GM19438 (cell line): Measurements from ENCODE around the gene GATD1.

Experiments
- ATAC-seq: cut with Tn5 transposase; IDR thresholded peaks from one replicate; pipeline ENCODE4 v1.9.1; 2021; ENCODE audit warnings: low read depth; ENCODE audit not compliant: unreplicated experiment

GATD1 gene

DNA sequence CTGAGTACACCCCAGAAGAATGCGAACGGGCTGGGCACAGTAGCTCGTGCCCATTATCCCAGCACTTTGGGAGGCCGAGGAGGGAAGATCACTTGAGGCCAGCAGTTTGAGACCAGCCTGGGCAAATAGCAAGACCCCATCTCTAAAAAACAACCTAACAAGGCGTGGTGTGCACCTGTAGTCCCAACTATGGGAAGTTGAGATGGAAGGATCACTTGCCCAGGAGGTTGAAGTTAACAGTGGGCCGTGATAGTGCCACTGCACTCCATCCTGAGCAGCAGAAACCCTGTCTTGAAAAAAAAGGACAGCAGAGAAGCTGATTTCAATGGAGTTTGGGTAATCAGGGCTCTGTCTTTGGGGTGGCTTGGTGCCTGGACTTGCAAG lies 35.8 kb upstream of the GATD1 start:
- ATAC-seq: no peak

- ATAC-seq: no peak
Observed at GRCh38 chr11:812390-812789, 35.1 kb upstream of the GATD1 start.

- no peak for ATAC-seq
Observed at GRCh38 chr11:811446-812245, 34.4 kb upstream of the GATD1 start.

- peak; percentile 6 for ATAC-seq
Observed at GRCh38 chr11:810040-810567, 32.8 kb upstream of the GATD1 start.

- peak; percentile 61 for ATAC-seq
Observed at GRCh38 chr11:809287-810039, 32.2 kb upstream of the GATD1 start, which contains the start of gene RPLP2. TSS of gene RPLP2 (plus strand) at chr11:809967. CDS start at chr11:810235, 268 bp downstream.

GRCh38 chr11:808427-809286 lies 31.4 kb upstream of the GATD1 start:
- no peak for ATAC-seq

DNA sequence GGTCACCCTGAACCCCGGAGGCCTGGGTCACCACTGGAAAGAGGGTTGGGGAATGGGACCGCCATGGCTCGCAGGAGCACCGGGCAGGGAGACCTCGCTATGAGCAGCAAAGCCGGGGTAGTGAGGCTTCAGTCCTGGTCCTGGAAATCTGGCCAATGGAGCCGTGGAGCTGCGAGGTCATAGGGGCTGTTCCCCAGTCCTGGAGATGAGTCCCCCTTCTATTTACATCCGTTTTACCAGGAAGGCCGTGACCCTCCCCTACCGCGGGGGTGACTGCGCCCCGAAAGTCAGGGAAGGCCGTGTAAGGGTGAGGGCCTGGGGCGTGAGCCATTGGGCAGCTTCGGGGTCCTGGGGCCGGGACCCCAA lies 27.3 kb upstream of the GATD1 start:
- no peak for ATAC-seq

GRCh38 chr11:803770-804598 lies 26.7 kb upstream of the GATD1 start:
- no peak for ATAC-seq

GRCh38 chr11:803467-803742 lies 26.1 kb upstream of the GATD1 start:
- no peak for ATAC-seq

DNA sequence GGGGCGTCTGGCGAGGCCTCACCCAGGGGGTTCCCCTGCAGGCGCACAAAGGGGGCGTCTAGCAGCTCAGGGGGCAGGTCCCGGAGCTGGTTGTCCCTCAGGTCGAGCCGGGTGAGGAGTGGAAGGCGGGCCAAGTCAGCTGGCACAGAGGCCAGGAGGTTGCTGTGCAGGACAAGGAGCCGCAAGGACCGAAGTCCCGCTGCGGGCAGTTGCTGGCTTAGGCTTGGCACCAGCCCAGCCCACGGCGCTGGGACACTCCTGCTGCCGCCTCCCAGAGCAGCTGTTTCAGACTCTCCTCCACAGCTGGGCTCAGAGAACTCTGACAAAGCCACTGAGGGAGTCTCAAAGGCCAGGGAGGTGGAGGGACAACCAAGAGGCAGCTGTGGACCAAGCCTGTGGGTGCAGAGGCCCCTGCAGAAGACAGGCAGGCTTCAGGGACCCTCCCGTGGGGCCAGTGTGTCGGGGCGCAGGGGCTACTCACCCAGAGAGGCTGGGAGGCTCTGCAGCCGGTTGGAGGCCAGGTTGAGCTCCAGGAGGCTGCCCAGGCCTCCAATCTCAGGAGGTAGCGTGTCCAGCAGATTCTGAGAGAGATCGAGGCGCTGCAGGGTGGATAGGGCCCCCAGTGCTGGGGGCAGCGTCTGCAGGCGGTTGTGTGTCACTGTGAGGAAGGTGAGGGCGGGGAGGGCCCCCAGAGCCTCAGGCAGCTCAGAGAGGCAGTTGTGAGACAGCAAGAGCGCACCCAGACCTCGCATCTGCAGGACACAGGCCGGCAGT lies 25.6 kb upstream of the GATD1 start:
- no peak for ATAC-seq

- ATAC-seq: no peak
Observed at GRCh38 chr11:802018-802617, 24.8 kb upstream of the GATD1 start.

DNA sequence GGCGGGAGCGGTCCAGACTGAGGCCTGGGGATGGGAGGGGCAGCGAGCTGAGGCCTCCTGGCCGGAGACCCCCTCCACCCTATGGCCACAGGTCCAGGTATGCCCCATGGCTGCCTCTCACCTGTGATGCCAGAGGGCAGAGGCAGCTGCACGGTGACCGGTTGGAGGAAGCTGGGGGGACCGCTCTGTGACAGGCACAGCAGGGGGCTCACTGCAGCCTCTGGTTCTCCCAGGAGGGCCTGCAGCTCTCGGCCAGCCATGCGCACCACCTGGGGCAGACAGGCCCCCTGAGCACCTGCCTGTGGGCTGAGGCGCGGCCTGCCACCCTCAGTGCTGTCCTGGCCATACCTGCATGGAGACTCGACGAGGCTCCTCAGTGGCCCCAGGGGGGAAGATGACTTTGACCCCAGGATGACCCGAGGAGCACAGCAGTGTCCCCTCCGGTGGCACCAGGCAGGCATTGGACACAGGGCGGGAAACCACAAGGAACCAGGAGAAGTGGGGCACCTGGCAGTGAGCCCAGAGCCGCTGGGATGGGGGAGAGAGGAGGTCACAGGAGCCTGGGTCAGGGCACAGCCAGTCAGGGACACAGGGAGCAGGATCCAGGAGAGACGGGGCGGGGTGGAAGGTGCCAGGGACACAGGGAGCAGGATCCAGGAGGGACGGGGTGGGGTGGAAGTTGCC lies 24.0 kb upstream of the GATD1 start:
- no peak for ATAC-seq

- no peak for ATAC-seq
Observed at GRCh38 chr11:800473-800872, 23.2 kb upstream of the GATD1 start.

DNA sequence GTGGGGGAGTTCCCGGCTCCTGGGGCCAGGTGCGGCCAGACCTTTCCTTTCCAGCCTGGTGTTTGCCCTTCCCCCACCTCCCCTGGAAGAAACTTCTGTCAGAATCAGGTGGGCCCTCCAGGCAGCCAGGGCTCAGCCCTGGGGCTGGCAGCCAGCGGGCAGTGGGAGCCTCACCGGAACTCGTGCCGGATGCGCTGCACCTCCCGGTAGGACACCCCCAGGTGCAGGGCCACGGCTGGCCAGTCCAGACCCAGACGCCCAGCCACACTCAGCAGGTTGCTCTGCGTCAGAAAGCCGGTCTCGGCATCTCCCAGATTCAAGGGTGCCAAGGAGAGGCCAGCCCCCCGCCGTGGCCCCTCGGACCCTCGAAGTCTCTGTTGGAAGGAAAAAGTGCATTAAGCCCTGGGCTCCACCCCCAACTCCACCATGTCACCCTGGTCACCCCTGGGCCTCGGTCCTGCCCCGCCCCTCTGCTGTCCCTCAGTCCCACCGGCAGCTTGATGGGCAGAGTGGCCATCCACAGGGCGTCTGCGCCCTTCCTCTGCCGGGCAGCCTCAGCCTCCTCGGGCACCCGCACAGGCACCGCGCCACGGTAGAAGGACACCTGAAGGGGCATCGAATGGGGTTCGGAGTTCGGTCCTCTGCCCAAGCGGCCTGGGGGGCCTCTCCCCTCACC lies 22.5 kb upstream of the GATD1 start:
- no peak for ATAC-seq

- peak; percentile 50 for ATAC-seq
Observed at GRCh38 chr11:798093-798713, 20.9 kb upstream of the GATD1 start, which contains the start of gene SLC25A22. TSS of gene SLC25A22 (minus strand) at chr11:798281. CDS start at chr11:795006, 3,275 bp downstream.

GRCh38 chr11:797296-798092 lies 20.2 kb upstream of the GATD1 start:
- peak; percentile 42 for ATAC-seq
